ENCODE measurements around the gene PBRM1.

GRCh38 chr3:52633786-52634185, 51.9 kb downstream of the PBRM1 start:
- TF ChIP-seq MAX (IDR thresholded peaks at IDR 0.05) (no peak), EP300 (IDR thresholded peaks at IDR 0.05; ENCODE audit: borderline replicate concordance) (no peak), TEAD4 (IDR thresholded peaks at IDR 0.05) (no peak), FOXM1 (IDR thresholded peaks at IDR 0.05; ENCODE audit: borderline replicate concordance, low read depth) (no peak), ZBTB7A (IDR thresholded peaks at IDR 0.05; ENCODE audit: low read depth) (no peak), RAD21 (IDR thresholded peaks at IDR 0.05; ENCODE audit: low read depth) (no peak), YY1 (IDR thresholded peaks at IDR 0.05; ENCODE audit: low read depth) (no peak)
- TF ChIP-seq, protein P1, sequence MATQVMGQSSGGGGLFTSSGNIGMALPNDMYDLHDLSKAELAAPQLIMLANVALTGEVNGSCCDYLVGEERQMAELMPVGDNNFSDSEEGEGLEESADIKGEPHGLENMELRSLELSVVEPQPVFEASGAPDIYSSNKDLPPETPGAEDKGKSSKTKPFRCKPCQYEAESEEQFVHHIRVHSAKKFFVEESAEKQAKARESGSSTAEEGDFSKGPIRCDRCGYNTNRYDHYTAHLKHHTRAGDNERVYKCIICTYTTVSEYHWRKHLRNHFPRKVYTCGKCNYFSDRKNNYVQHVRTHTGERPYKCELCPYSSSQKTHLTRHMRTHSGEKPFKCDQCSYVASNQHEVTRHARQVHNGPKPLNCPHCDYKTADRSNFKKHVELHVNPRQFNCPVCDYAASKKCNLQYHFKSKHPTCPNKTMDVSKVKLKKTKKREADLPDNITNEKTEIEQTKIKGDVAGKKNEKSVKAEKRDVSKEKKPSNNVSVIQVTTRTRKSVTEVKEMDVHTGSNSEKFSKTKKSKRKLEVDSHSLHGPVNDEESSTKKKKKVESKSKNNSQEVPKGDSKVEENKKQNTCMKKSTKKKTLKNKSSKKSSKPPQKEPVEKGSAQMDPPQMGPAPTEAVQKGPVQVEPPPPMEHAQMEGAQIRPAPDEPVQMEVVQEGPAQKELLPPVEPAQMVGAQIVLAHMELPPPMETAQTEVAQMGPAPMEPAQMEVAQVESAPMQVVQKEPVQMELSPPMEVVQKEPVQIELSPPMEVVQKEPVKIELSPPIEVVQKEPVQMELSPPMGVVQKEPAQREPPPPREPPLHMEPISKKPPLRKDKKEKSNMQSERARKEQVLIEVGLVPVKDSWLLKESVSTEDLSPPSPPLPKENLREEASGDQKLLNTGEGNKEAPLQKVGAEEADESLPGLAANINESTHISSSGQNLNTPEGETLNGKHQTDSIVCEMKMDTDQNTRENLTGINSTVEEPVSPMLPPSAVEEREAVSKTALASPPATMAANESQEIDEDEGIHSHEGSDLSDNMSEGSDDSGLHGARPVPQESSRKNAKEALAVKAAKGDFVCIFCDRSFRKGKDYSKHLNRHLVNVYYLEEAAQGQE (IDR thresholded peaks at IDR 0.05; ENCODE audit: low read depth), result no peak
- TF ChIP-seq, protein P2, sequence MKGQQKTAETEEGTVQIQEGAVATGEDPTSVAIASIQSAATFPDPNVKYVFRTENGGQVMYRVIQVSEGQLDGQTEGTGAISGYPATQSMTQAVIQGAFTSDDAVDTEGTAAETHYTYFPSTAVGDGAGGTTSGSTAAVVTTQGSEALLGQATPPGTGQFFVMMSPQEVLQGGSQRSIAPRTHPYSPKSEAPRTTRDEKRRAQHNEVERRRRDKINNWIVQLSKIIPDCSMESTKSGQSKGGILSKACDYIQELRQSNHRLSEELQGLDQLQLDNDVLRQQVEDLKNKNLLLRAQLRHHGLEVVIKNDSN (IDR thresholded peaks at IDR 0.05), result no peak
